HG03520 (cell line): ENCODE data around the gene ACOT7.
"Not testable (repeated sequence)": the region's sequence is repeated elsewhere in the genome, so short reads cannot be mapped to it uniquely, and the experiment has no call there.

Experiments
- ATAC-seq: cut with Tn5 transposase; IDR thresholded peaks from one replicate; pipeline ENCODE4 v1.9.1; 2021; ENCODE audit warnings: mild to moderate bottlenecking, moderate library complexity; ENCODE audit not compliant: unreplicated experiment

Gene ACOT7

DNA sequence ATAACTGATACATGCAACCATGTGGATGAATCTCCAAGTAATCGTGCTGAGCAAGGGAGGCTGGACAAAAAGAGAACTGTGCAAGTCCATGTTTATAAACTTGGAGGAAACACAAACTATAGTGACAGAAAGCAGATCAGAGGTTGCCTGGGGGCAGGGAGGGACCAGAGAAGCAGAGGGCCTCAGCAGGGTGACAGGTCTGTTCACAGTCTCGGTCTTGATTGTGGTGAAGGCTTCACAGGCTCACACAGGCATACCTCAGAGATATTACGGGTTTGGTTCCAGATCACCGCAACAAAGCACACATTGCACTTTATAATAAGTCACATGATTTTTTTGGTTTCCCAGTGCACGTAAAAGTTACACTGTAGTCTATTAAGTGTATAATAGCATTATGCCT, 28.5 kb downstream of the ACOT7 start:
- no peak for ATAC-seq

DNA sequence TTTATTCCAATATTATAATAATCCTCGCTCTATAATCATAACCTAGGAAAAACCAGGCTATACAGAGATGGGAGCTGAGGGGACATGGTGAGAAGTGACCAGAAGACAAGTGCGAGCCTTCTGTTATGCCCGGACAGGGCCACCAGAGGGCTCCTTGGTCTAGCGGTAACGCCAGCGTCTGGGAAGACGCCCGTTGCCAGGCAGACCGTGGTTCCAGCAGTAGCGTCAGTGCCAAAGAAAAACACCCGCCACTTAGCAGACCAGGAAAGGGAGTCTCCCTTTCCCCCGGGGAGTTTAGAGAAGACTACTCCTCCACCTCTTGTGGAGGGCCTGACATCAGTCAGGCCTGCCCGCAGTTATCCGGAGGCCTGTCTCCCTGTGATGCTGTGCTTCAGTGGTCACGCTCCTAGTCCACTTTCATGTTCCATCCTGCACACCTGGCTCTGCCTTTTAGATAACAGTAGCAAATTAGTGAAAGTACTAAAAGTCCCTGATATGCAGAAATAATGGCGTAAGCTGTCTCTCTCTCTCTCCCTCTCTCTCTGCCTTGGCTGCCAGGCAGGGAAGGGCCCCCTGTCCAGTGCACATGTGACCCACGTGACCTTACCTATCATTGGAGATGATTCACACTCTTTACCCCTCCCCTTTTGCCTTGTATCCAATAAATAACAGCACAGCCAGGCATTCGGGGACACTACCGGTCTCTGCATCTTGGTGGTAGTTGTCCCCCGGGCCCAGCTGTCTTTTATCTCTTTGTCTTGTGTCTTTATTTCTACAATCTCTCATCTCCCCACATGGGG, 30.3 kb downstream of the ACOT7 start:
- not testable (repeated sequence) for ATAC-seq

GRCh38 chr1:6361124-6361775, 32.3 kb downstream of the ACOT7 start:
- no peak for ATAC-seq

GRCh38 chr1:6360517-6361070, 33.0 kb downstream of the ACOT7 start:
- no peak for ATAC-seq

DNA sequence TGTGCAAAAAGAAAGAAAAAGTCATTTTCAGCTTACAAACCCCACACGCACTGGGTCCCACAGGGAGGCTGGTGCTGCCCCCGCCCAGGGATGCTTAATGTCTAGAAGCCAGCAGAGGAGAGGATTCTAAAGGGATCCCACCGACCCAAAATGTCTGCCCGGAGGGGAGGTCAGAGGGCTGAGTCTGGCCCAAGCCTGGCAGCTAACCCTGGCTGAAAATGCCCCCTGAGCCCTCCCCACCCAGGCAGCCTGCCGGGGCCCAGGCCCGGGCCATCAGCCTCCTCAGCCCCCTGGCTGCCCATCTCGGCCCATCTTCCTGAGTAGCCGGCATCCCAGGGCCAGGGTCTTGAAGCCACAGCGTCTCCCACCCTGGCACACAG, 33.5 kb downstream of the ACOT7 start:
- ATAC-seq, result peak; percentile 8

GRCh38 chr1:6359216-6360116, 34.1 kb downstream of the ACOT7 start:
- peak; percentile 86 for ATAC-seq

DNA sequence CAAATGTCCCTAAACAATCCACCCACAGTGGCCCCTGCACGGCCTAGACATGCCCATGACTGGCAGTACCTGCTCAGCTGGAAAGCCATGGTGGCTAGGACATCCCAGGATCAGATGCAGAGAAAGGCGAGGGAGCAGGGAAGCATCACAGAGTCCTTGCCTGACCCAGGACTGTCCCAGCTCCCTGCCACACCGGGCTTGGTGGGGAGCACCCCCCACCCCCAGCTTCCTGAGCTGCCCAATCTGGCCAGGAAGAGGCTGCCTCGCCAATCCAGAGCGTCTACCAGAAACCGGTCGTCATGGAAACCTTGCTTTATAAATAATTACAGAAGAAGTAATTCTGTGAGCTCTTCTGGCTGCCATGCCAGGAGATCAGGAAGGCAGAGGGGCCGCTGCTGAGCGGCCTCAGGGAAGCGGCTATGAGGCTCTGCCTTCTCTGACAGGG, 34.8 kb downstream of the ACOT7 start:
- ATAC-seq, result no peak

- ATAC-seq, result no peak
These were observed 35.4 kb downstream of the ACOT7 start for GRCh38 chr1:6358144-6358624.

DNA sequence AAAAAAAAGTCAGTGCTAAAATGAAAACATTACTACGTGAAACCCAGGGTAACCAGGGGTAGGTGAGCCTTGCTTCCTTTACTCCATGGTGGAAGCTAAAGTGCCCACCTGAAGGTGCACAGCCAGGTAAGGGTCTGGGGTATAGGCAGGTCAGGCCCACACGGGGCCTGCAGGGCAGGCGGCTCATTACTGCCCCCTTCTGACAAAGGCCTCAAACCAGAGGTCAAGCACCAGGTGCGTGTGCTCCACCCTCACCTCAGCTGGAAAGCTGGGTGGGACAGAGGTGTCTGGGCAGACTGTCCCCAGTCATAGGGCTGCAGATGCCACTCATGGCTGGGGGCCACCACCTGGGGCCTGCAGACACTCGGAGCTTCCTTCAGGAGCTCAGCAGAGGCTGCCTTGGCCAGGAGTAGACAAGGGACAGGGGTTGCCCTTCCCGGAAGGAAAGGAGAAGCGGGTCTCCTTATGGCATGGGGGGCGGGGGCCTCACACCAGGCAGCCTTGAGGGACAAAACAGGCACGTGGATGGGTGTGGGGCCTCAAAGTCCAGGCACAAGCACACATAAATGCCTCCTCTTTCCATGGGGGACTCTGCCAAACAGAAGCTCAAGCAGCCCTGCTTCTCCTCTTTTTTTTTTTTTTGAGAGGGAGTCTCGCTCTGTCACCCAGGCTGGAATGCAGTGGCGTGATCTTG, 36.2 kb downstream of the ACOT7 start:
- ATAC-seq, result no peak

GRCh38 chr1:6355621-6356020, 37.9 kb downstream of the ACOT7 start:
- ATAC-seq, result no peak

GRCh38 chr1:6354659-6355317, 38.8 kb downstream of the ACOT7 start:
- ATAC-seq, result no peak

DNA sequence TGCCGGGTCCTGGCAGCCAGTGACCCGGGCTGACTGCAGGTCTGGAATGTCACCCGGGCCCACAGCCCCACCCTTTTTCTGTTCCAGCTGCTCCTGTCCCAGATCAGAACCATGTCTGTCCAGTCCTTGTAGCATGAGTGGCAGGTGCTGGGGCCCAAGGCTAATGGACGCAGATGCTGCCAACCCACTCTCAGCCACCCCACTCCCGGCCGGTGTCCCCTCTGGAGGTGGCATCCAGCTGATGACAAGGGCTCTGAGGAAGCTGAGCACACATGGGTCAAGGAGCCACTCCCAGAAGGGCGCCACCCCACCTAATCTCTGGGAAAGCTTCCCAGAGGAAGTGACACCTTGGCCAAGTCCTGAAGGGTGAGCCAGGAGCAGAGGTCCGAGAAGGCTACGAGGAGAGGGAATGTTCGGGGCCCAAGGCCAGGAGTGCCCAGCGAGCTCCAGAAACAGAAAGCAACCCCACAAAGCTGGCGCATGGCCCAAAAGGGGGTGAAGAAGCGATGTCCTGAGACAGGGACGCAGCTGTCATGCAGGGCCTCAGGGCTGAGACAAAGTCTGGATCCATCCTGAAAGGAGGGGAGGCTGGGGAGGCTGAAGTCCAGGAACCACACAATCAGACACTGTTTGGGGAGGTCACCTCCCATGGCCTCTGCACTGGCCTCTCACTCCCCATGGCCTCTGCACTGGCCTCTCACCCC, 39.5 kb downstream of the ACOT7 start:
- ATAC-seq, result no peak

DNA sequence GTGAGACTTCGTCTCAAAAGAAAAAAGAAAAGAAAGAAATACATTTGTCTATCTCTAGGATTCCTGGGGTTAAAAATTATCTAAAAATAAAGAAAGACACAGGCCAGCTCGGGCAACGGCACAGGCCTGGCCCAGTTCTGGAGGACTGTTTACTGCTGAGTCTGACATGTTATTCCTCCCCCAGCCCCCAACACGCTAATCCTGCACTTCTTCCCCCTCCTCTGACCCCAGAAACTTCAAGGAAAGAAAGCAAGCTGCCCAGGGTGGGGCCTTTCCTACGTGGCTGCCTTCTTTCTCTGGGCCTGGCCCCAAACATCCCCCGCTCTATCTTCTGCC, 40.0 kb downstream of the ACOT7 start:
- no peak for ATAC-seq

DNA sequence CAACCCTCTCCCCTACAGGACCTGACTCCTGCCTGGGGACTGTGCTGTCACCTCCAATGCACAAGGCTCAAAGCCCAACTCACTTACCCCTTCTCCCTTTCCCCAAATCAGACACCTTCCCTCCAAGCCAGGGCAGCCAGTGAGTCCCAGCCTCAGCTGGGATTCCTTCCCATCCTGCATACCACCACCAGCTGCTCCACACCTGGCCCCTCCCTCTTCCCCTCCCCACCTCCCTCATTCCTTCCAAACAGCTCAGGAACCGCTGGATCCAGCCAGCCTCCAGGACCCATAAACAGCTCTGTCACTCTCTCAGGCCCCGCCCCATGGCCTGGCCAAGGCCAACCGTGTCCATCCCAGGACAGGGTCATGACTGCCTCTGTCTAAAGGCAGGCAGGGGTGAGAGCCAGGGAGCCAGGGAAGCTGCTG, 41.4 kb downstream of the ACOT7 start:
- ATAC-seq, result no peak

DNA sequence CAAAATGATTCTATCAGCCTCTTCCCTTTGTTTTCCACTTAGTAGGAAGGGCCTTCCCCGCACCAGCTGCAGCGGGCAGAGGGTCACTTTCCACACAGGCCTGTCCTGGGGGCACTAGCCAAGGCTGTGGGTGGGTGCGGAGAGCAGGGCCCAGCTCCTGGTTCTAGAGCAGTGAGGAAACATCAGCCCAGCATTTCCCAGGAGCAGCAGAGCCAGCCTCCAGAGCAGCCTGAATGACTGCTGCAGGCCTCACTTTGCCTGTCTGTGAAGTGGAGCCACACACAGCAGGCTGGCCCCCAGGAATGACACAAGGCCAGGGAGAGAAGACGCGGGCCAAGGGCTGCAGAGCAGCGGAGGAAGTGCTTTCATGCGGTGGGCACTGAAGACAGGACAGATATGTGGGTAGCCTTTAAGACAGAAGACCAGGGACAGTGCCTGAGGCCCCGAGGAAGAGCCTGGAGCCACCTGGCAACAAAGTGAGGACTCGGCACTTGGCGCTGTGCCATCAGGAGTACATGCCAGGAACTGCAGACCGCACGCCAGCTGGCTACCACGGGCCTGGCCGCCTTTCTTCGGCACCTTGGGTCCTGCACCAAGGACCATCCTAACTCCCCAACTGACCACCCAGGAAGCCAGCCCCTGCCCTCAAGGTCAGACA, 42.0 kb downstream of the ACOT7 start:
- ATAC-seq, result no peak

GRCh38 chr1:6350416-6351088, 43.0 kb downstream of the ACOT7 start:
- ATAC-seq, result no peak

- ATAC-seq, result no peak
These were observed 44.2 kb downstream of the ACOT7 start for GRCh38 chr1:6349254-6349943.
